Gastroesophageal sphincter (tissue), 4 donors: ENCODE data around the gene EP300. TPM values are rescaled to one million over a fixed set of nuclear protein-coding genes. Genes with fewer than 3 reads are reported as not detected.

Source experiments
- ATAC-seq: fragments of 150-250 bp; one replicate; pipeline ENCODE4 v1.9.1; 2016; ENCODE audit warnings: mild to moderate bottlenecking, moderate library complexity
- H3K27ac ChIP-seq, 4 donors: fragments of 200-600 bp; sonication (generic) in 3 of 4; 1 replicate in 3 of 4; 2 replicates in 1 of 4; pipeline ENCODE4 v1.5.1; 2016 to 2019
- H3K27me3 ChIP-seq: fragments of 200-600 bp; sonication (generic); one replicate; pipeline ENCODE4 v1.5.1; 2019
- H3K36me3 ChIP-seq, 2 donors: fragments of 200-600 bp; sonication (generic); one replicate each; pipeline ENCODE4 v1.5.1; 2019; ENCODE audit warnings: control low read depth in 1 of 2
- H3K4me1 ChIP-seq, 3 donors: fragments of 200-600 bp; sonication (generic); 1 replicate in 2 of 3; 2 replicates in 1 of 3; pipeline ENCODE4 v1.5.1; 2016 to 2019; ENCODE audit warnings: control low read depth in 2 of 3
- H3K4me3 ChIP-seq, 2 donors: fragments of 200-600 bp; sonication (generic); one replicate each; pipeline ENCODE4 v1.5.1; 2019; ENCODE audit warnings: mild to moderate bottlenecking in 1 of 2, moderate library complexity in 1 of 2
- H3K9me3 ChIP-seq, 3 donors: fragments of 200-600 bp; sonication (generic); one replicate each; pipeline ENCODE4 v1.5.1; 2017 to 2019; ENCODE audit warnings: control low read depth in 2 of 3
- EP300 ChIP-seq: sonication (generic); formaldehyde crosslinking; IDR thresholded peaks from one replicate; pipeline ENCODE4 v1.6.1; 2017; ENCODE audit warnings: antibody characterized with exemption, mild to moderate bottlenecking
- POLR2A ChIP-seq, 2 donors: fragments of 450-650 bp; IDR thresholded peaks; one replicate each; pipeline ENCODE4 v1.6.1; 2017; ENCODE audit warnings: antibody characterized with exemption in 2 of 2, mild to moderate bottlenecking in 2 of 2, moderate library complexity in 1 of 2
- POLR2AphosphoS5 ChIP-seq: sonication (generic); formaldehyde crosslinking; IDR thresholded peaks from one replicate; pipeline ENCODE4 v1.6.1; 2017; ENCODE audit warnings: antibody characterized with exemption
- WGBS, 2 donors: methylation state at CpG; one replicate each; pipeline ENCODE4 v1.1.5; 2018; ENCODE audit warnings: low coverage in 1 of 2; 5-methylcytosine and 5-hydroxymethylcytosine counted together
- total RNA-seq, 4 donors: library from RNA; depleted of rRNA; stranded (reverse); fragments of >200 nt; gene quantifications; one replicate each; pipeline ENCODE4 v1.1.0, GENCODE V29; 2016
- TF ChIP-seq, protein P1 (sequence below), 4 experiments: fragments of 200-600 bp in 2 of 4; fragments of 450-650 bp in 2 of 4; sonication (generic) in 1 of 4; IDR thresholded peaks; one replicate each; pipeline ENCODE4 v1.5.1; 2017 to 2019; ENCODE audit warnings: antibody characterized with exemption in 4 of 4, mild to moderate bottlenecking in 2 of 4, moderate library complexity in 2 of 4

Gene EP300
- total RNA-seq, 4 donors from 2014 or later, result 57.8 to 107 (median 79.2) TPM

DNA sequence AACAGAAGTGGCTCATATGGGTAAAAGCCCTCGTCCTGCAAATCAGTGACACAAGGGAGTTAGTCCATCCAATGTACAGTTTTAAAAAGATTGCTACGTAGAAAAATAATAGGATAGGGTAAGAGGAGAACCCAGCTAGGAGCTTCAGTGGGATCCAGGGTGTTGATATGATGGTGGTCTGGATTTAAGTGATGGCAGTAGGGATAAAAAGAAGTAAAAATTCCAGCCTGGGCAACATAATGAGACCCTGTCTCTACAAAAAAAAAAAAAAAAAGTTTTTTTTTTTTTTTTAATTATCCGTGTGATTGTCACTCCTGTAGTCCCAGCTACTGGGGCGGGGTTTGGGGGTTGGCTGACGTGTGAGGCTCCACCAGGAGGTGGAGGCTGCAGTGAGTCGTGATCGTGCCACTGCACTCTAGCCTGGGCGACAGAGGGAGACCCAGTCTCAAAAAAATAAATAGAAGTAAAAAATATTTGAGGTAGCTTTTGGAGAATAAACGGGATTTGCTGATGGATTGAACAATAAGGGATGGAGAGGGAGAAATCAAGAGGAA is 105.7 kb downstream of the EP300 start:
- H3K27ac ChIP-seq, result peak overlapping the region in 3 of 4 donors; percentile 60 to 65 (median 60)
- TF ChIP-seq POLR2A (IDR thresholded peaks at IDR 0.05) (no peak), EP300 (no peak), POLR2AphosphoS5 (no peak)
- TF ChIP-seq, protein P1, sequence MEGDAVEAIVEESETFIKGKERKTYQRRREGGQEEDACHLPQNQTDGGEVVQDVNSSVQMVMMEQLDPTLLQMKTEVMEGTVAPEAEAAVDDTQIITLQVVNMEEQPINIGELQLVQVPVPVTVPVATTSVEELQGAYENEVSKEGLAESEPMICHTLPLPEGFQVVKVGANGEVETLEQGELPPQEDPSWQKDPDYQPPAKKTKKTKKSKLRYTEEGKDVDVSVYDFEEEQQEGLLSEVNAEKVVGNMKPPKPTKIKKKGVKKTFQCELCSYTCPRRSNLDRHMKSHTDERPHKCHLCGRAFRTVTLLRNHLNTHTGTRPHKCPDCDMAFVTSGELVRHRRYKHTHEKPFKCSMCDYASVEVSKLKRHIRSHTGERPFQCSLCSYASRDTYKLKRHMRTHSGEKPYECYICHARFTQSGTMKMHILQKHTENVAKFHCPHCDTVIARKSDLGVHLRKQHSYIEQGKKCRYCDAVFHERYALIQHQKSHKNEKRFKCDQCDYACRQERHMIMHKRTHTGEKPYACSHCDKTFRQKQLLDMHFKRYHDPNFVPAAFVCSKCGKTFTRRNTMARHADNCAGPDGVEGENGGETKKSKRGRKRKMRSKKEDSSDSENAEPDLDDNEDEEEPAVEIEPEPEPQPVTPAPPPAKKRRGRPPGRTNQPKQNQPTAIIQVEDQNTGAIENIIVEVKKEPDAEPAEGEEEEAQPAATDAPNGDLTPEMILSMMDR (IDR thresholded peaks at IDR 0.05), result no peak
- H3K4me3 ChIP-seq, result peak overlapping the region; percentile 38 to 66
- no peaks in the 10 kb centered on the region for H3K27me3 ChIP-seq
- no peaks in the 10 kb centered on the region for H3K9me3 ChIP-seq
- 0 to 1% methylated on average over 6 to 9 of the region's 9 CpGs for WGBS, 2 donors
- H3K36me3 ChIP-seq, result no peaks in the 10 kb centered on the region
- no peak for ATAC-seq
- H3K4me1 ChIP-seq, result peaks cover 0 to 19% (median 11%) of the 10 kb centered on the region in 3 donors

DNA sequence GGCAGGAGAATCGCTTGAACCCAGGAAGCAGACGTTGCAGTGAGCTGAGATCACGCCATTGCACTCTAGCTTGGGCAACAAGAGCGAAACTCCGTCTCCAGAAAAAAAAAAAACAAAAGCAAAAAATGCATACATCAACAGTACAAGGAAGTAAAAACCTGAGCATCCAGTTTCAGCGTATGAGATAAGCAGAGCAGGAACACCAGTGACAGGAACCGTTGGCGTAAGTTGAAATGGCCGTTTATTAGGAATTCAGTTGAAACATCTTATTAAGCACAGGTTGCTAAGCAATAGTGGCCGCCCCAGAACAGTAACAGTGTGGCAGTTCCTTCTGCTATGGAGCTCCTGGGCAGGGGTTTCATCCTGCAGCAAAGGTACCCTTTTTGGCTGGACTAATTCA is 108.7 kb downstream of the EP300 start:
- TF ChIP-seq POLR2A (IDR thresholded peaks at IDR 0.05), result no peak
- TF ChIP-seq, protein P1 (IDR thresholded peaks at IDR 0.05), result no peak
- no peak for TF ChIP-seq EP300
- no peak for TF ChIP-seq POLR2AphosphoS5
- Histone ChIP-seq H3K27ac (no peak overlapping the region), H3K27me3 (no peaks in the 10 kb centered on the region), H3K9me3 (no peaks in the 10 kb centered on the region), H3K4me1 (peaks cover 0 to 29% (median 17%) of the 10 kb centered on the region in 3 donors), H3K4me3 (no peak overlapping the region), H3K36me3 (no peaks in the 10 kb centered on the region)
- no peak for ATAC-seq
- 64 to 76% methylated on average over 4 to 9 of the region's 10 CpGs for WGBS, 2 donors

DNA sequence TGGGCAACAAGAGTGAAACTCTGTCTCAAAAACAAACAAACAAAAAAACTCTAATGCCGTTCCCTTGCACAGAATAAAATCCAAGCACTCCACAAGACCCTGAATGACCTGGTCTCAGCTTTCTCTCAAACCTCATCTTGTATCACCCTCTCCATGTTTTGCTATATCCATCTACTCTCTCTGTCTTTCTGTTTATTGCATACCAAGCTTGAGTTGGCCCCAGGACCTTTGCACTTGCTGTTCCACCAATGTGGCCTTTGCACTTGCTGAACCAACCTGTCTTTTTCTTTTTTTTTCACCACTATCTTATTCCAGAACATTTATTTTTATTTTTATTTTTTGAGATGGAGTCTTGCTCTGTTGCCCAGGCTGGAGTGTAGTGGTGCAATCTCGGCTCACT is 110.7 kb downstream of the EP300 start:
- no peak for ATAC-seq
- Histone ChIP-seq H3K9me3 (no peaks in the 10 kb centered on the region), H3K4me3 (no peak overlapping the region), H3K27ac (no peak overlapping the region), H3K36me3 (peaks cover 0 to 5% of the 10 kb centered on the region in 2 donors), H3K27me3 (no peaks in the 10 kb centered on the region), H3K4me1 (peaks cover 0 to 23% (median 11%) of the 10 kb centered on the region in 3 donors)
- 94 to 97% methylated on average over 2 of the region's 2 CpGs for whole genome bisulfite sequencing, 2 donors
- TF ChIP-seq POLR2A (IDR thresholded peaks at IDR 0.05), result no peak
- TF ChIP-seq, protein P1 (IDR thresholded peaks at IDR 0.05), result no peak
- no peak for TF ChIP-seq POLR2AphosphoS5
- TF ChIP-seq EP300, result no peak

DNA sequence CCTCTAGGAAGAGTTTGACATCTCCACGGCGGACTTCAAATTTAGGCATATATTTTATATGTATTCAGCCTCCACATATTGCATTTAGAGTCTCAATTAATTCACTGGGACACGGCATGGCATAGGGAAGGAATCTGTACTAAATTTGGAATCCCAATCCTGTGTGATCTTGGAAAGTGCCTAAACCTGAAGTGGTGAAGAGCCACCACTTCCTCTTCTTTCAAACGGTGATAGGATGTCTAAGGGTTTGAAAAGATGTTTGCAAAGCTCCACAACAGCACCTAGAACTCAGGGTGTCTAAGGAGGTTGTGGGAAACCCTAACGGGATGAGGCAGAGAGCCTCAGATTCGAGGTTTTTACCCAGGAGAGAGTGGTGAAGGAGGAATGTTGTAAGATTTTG is 111.7 kb downstream of the EP300 start:
- H3K36me3 ChIP-seq, result peaks cover 0 to 14% of the 10 kb centered on the region in 2 donors
- peaks cover 0 to 16% (median 6%) of the 10 kb centered on the region in 3 donors for H3K4me1 ChIP-seq
- TF ChIP-seq EP300, result no peak
- TF ChIP-seq POLR2A (IDR thresholded peaks at IDR 0.05), result no peak
- TF ChIP-seq, protein P1 (IDR thresholded peaks at IDR 0.05), result no peak
- no peak for TF ChIP-seq POLR2AphosphoS5
- H3K9me3 ChIP-seq, result no peaks in the 10 kb centered on the region
- H3K4me3 ChIP-seq, result no peak overlapping the region
- ATAC-seq, result no peak
- H3K27ac ChIP-seq, result no peak overlapping the region
- 57 to 62% methylated on average over 6 of the region's 6 CpGs for WGBS, 2 donors
- no peaks in the 10 kb centered on the region for H3K27me3 ChIP-seq
